Suppressor macrophage treated with lipopolysaccharide for 4 hours (primary cell): ENCODE data around the gene SUPT3H.
A peak's percentile ranks its signal among the peaks of the same experiment; 100 is the strongest.
"Not testable (repeated sequence)": the region's sequence is repeated elsewhere in the genome, so short reads cannot be mapped to it uniquely, and the experiment has no call there.

Experiments
- DNase-seq: peaks from one replicate; pipeline ENCODE4 v3.0.0-alpha.2; 2020

The SUPT3H gene

DNA sequence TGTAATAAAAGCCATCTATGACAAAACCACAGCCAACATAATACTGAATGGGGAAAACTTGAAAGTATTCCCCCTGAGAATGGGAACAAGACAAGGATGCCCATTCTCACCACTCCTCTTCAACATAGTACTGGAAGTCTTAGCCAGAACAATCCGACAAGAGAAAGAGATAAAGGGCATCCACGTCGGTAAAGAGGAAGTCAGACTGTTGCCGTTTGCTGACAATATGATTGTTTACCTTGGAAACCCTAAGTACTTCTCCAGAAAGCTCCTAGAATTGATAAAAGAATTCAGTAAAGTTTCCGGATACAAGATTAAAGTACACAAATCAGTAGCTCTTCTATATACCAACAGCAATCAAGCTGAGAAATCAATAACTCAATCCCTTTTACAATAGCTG is 63.6 kb downstream of the SUPT3H start:
- no peak for DNase-seq

DNA sequence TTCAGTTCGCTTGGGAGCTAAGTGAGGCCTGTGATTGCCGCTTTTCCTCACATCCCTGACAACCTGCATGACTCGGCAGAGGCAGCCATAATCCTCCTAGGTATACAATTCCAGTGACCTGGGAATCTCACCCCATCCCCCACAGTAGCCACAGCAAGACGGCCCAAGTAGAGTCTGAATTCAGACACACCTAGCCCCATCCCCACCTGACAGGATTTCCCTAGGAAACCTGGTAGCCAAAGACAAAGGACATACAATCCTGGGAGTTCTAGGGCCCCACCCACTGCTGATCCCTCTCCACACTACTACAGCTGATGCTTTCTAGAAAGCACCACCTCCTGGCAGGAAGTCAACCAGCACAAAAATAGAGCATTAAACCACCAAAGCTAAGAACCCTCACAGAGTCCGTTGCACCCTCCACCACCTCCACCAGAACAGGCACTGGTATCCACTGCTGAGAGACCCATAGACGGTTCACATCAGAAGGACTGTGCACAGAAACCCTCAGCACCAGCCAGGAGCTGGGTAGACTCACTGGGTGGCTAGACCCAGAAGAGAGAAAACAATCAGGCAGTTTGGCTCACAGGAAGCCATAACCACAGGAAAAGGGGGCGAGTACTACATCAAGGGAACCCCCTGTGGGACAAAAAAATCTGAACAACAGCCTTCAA is 67.5 kb downstream of the SUPT3H start:
- no peak for DNase-seq

- no peak for DNase-seq
Observed at GRCh38 chr6:45305546-45305945, 72.2 kb downstream of the SUPT3H start.

- no peak for DNase-seq
Observed at GRCh38 chr6:45302832-45303231, 74.9 kb downstream of the SUPT3H start.

GRCh38 chr6:45301348-45302142 is 76.2 kb downstream of the SUPT3H start:
- no peak for DNase-seq

- no peak for DNase-seq
Observed at GRCh38 chr6:45300736-45301135, 77.0 kb downstream of the SUPT3H start.

DNA sequence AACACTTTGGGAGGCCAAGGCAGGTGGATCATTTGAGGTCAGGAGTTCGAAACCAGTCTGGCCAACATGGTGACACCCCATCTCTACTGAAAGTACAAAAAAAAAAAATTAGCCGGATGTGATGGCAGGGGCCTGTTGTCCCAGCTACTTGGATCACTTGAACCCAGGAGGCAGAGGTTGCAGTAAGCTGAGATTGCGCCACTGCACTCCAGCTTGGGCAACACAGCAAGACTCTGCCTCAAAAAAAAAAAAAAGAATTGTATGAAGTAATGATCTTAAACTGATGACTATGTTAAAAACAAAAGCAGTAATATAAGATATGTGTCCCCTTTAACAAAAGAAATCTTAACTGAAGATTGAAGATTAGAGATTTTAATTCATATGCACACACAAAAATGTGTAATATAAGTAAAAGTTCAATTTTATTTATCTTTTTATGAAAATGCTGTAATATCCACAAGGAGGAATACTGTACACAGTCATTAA is 78.6 kb downstream of the SUPT3H start:
- DNase-seq = no peak

DNA sequence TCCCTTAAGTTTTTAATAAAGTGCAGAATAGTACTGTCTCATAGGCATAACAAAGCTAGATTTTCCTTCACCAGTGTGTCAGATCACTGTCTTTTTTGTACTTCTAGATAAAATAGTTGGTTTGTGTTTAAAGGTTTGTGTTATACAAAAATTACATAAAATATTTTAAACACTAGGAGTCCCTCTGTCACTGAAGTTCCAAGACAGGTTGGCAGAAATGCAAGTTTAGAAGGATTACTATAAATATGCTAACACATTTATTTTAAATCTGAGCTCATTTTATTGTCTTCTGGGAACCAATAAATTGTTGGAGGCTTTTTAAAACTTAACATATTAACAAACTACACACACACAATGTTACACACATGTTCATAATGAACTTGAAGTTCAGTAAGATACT is 80.4 kb downstream of the SUPT3H start:
- DNase-seq = no peak

- DNase-seq = peak; percentile 24
Observed at GRCh38 chr6:45294065-45294701, 83.6 kb downstream of the SUPT3H start.

DNA sequence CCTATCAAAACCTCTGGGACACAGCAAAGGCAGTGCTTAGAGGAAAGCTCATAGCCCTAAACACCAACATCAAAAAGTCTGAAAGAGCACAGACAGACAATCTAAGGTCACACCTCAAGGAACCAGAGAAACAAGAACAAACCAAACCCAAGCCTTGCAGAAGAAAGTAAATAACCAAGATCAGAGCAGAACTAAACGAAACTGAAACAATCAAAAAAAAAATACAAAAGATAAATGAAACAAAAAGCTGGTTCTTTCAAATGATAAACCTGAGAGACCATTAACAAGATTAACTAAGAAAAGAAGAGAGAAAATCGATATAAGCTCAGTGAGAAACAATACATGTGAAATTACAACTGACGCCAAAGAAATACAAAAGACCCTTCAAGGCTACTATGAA is 84.4 kb downstream of the SUPT3H start:
- no peak for DNase-seq

DNA sequence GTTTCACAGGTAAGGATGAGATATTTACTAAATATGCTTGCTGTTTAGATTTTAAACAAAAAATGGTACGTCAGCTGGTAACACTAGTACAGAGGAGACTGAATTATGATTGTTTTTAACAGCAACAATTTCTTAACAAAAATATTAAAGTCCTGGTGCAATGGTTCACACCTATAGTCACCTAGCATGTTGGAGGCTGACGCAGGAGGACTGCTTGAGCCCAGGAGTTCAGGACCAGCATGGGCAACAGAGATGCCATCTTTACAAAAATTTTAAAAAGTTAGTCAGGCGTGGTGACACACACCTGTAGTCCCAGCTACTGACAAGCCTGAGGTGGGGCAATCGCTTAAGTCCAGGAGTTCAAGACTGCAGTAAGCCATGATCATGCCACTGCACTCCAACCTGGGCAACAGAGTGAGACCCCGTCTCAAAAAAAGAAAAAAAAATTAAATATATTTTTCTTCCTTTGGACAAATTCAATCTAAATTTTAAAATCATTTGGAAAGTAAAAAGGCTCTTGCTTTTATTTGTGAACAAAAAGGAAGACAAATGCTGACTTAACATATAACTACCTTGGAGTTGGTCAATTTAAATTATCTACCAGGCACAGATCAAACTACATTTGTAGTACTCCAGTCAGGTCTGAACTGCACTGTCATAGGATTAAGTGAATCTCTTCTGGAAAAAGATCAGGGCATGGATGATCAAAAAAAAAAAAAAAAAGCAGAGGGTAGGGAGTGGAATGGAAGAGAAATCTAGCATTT is 87.8 kb downstream of the SUPT3H start:
- no peak for DNase-seq

DNA sequence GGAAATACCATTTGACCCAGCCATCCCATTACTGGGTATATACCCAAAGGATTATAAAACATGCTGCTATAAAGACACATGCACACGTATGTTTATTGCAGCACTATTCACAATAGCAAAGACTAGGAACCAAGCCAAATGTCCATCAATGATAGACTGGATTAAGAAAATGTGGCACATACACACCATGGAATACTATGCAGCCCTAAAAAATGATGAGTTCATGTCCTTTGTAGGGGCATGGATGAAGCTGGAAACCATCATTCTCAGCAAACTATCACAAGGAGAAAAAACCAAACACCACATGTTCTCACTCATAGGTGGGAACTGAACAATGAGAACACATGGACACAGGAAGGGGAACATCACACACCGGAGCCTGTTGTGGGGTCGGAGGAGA is 91.0 kb downstream of the SUPT3H start:
- not testable (repeated sequence) for DNase-seq

- DNase-seq = peak; percentile 10
Observed at GRCh38 chr6:45278367-45278766, 99.4 kb downstream of the SUPT3H start.

DNA sequence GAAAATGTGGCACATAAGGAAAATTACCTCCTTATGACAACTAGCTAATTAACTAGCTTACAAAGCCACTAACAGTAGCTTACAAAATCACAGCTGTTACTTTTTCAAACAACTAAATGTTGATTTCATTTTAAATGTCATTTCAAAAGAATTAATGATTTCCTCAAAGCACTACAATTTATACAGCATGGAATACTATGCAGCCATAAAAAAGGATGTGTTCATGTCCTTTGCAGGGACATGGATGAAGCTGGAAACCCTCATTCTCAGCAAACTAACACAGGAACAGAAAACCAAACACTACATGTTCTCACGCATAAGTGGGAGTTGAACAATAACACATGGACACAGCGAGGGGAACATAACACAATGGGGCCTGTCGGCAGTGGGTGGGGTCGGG is 100.0 kb downstream of the SUPT3H start:
- not testable (repeated sequence) for DNase-seq

GRCh38 chr6:45275358-45275757 is 102.4 kb downstream of the SUPT3H start:
- no peak for DNase-seq

DNA sequence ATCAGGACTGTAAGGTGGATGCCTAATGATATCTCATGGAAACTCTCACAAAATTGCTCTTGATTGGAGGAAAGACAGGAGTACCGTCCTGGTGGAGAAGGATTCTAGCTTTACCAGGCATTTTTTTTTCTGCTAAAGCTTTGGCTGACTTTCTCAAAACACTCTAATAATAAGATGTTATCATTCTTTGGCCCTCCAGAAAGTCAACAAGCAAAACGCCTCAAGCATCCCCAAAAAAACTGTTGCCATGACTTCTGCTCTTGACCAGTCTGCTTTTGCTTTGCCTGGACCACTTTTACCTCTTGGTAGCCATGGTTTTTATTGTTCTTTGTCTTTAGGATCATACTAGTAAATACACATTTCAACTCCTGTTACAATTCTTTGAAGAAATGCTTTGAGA is 105.1 kb downstream of the SUPT3H start:
- no peak for DNase-seq

DNA sequence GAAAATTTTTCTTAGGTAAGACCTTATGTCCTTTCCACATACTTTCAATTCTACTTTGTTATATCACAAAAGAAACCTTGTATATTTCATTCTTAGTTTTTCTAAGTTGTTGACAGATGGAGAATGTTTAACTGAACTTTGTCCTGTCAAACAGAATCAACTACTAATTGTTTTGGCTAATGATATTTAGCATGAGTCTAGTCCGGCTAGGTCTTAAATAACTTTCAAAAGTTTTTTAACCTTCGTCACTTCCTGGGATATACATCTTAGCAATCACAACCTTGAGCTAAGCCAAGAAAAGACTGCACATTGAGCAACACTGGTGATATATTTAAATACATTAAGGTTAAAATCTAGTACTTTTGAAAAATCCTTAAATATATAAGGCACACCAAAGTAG is 112.5 kb downstream of the SUPT3H start:
- DNase-seq = no peak

DNA sequence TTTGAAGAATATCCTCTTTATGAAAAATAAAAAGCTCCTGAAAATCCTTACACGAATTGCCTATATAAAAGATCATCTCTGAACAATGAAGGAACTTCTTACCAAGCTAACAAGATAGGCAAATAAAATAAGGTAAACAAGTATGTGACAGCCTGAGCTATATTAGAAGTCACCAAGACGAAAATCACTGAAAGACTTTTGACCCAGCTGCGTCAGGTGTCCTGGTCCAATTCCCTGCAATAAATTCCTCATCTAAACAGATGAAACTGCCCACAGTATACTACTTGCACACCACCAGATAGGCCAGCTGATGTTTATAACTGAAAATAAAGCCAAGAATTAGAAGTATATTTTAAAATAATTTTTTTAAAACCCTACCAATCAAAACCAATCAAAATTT is 117.0 kb downstream of the SUPT3H start:
- no peak for DNase-seq

DNA sequence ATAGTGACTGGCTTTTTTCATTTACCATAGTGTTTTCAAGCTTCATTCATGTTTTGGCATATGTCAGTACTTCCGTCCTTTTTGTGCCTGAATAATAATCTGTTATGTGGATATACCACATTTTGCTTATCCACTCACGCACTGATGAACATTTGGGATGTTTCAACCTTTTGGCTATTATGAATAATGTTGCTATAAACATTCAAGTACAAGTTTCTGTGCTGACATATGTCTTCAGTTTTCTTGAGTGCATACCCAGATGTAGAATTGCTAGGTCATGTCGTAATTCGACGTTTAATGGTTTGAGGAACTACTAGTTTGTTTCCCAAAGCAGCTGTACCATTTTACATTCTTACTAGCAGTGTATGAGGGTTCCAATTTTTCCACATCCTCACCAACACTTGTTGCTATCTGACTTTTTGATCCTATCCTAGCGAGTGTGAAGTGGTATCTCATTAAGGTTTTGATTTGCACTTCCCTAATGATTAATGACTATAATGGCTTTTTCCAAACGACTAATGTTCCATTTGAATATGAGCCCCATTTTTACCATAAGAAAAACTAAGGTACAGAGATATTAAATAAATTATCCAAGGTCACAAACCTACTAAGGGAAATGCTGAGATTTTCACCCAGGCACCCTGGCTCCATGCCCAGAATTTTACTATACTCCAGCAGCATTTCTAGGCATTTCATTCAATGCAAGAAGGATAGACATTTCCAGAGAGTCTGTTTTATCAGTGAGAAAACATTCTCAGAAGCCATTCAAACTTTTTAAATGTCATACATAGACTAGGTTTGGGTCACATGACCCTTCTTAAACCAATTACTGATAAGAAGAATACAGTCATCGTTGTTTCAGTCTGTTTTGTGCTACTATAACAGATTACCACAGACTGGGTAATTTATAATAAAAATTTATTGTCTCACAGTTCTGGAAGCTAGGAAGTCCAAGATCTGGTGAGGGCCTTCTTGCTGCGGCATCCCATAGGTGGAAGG is 120.7 kb downstream of the SUPT3H start:
- no peak for DNase-seq

GRCh38 chr6:45255434-45255833 is 122.3 kb downstream of the SUPT3H start:
- DNase-seq = no peak

DNA sequence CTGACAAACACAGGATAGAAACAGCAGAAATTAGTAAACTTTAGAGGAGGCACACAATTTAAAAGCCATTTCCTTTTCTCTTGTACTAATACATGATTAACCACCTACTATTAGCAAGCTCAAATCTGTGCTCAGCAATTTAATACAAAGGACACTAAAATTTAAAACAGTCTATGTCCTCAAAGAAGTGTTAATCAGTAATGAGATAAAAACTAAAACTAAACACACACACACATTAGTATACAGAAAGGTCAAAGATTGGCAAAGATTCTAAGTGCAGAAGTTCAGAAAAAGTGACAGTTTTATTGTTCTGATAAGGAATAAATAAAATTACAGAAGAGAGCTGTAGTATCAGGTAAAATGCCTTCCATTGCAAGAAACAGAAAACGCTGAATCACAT is 123.5 kb downstream of the SUPT3H start:
- DNase-seq = no peak

- DNase-seq = no peak
Observed at GRCh38 chr6:45253453-45253852, 124.3 kb downstream of the SUPT3H start.
